H9 (cell line): ENCODE measurements around the gene MNAT1. TPM values are rescaled to one million over a fixed set of nuclear protein-coding genes. Genes with fewer than 3 reads are reported as not detected.

ENCODE experiments used
- DNase-seq: peaks from one replicate; pipeline ENCODE4 v3.0.0-alpha.2; 2017
- H2AFZ ChIP-seq: one replicate; pipeline ENCODE4 v1.6.1; 2013; ENCODE audit warnings: mild to moderate bottlenecking, low read length, control low read depth, moderate library complexity
- H2AK5ac ChIP-seq: 2 replicates; pipeline ENCODE4 v1.6.1; 2013; ENCODE audit warnings: low read length, control low read depth, mixed read lengths; ENCODE audit not compliant: insufficient read length
- H2BK120ac ChIP-seq: one replicate; pipeline ENCODE4 v1.6.1; 2013; ENCODE audit warnings: low read depth, mild to moderate bottlenecking, low read length, control low read depth, inconsistent platforms; ENCODE audit not compliant: poor library complexity, severe bottlenecking
- H2BK12ac ChIP-seq: 2 replicates; pipeline ENCODE4 v1.6.1; 2013; ENCODE audit warnings: low read length, control low read depth, mixed read lengths, low read depth; ENCODE audit not compliant: insufficient read length
- H2BK15ac ChIP-seq: 2 replicates; pipeline ENCODE4 v1.6.1; 2013; ENCODE audit warnings: low read depth, low read length, control low read depth
- H2BK20ac ChIP-seq: one replicate; pipeline ENCODE4 v1.6.1; 2013; ENCODE audit warnings: low read depth, mild to moderate bottlenecking, low read length, control low read depth, inconsistent platforms; ENCODE audit not compliant: poor library complexity, severe bottlenecking
- H2BK5ac ChIP-seq: 2 replicates; pipeline ENCODE4 v1.6.1; 2013; ENCODE audit warnings: low read length, control low read depth, mixed read lengths; ENCODE audit not compliant: insufficient read length
- H3K14ac ChIP-seq: 2 replicates; pipeline ENCODE4 v1.6.1; 2013; ENCODE audit warnings: low read length, control low read depth; ENCODE audit not compliant: insufficient read depth
- H3K18ac ChIP-seq: 2 replicates; pipeline ENCODE4 v1.6.1; 2013; ENCODE audit warnings: low read depth, mild to moderate bottlenecking, mixed read lengths, low read length, control low read depth; ENCODE audit not compliant: insufficient read length
- H3K23ac ChIP-seq: 2 replicates; pipeline ENCODE4 v1.6.1; 2013; ENCODE audit warnings: low read length, control low read depth, mixed read lengths, low read depth; ENCODE audit not compliant: insufficient read length
- H3K23me2 ChIP-seq: 2 replicates; pipeline ENCODE4 v1.6.1; 2013; ENCODE audit warnings: low read depth, mild to moderate bottlenecking, mixed read lengths, low read length, control low read depth; ENCODE audit not compliant: insufficient read length, poor library complexity, severe bottlenecking
- H3K27ac ChIP-seq: 2 replicates; pipeline ENCODE4 v1.5.1; 2013; ENCODE audit warnings: low read length, control low read depth, mixed read lengths, low read depth; ENCODE audit not compliant: insufficient read length
- H3K27me3 ChIP-seq: 2 replicates; pipeline ENCODE4 v1.6.1; 2013; ENCODE audit warnings: low read length, control low read depth, inconsistent platforms; ENCODE audit not compliant: insufficient read depth
- H3K4ac ChIP-seq: 2 replicates; pipeline ENCODE4 v1.6.1; 2013; ENCODE audit warnings: low read depth, mild to moderate bottlenecking, control low read depth, inconsistent platforms, low read length, moderate library complexity
- H3K4me1 ChIP-seq: 2 replicates; pipeline ENCODE4 v1.6.1; 2013; ENCODE audit warnings: low read length, control low read depth, inconsistent platforms; ENCODE audit not compliant: insufficient read depth
- H3K4me2 ChIP-seq: 2 replicates; pipeline ENCODE4 v1.6.1; 2013; ENCODE audit warnings: low read length, control low read depth, mixed read lengths; ENCODE audit not compliant: insufficient read length, insufficient read depth
- H3K56ac ChIP-seq: 2 replicates; pipeline ENCODE4 v1.6.1; 2013; ENCODE audit warnings: low read depth, mild to moderate bottlenecking, mixed read lengths, low read length, control low read depth; ENCODE audit not compliant: insufficient read length
- H3K79me1 ChIP-seq: 2 replicates; pipeline ENCODE4 v1.6.1; 2013; ENCODE audit warnings: low read depth, mild to moderate bottlenecking, moderate library complexity, low read length, control low read depth, inconsistent platforms; ENCODE audit not compliant: insufficient read depth, poor library complexity, severe bottlenecking
- H3K79me2 ChIP-seq: 2 replicates; pipeline ENCODE4 v1.6.1; 2013; ENCODE audit warnings: low read length, control low read depth, inconsistent platforms; ENCODE audit not compliant: insufficient read depth
- H3K9ac ChIP-seq: 2 replicates; pipeline ENCODE4 v1.6.1; 2013; ENCODE audit warnings: low read length, control low read depth, mixed read lengths; ENCODE audit not compliant: insufficient read length; ENCODE audit errors: extremely low read depth
- H3K9me3 ChIP-seq: one replicate; pipeline ENCODE4 v1.6.1; 2013; ENCODE audit warnings: low read depth, low read length, inconsistent platforms; ENCODE audit not compliant: control insufficient read depth
- H3T11ph ChIP-seq: one replicate; pipeline ENCODE4 v1.6.1; 2013; ENCODE audit warnings: mild to moderate bottlenecking, low read length, control low read depth, inconsistent platforms
- H4K20me1 ChIP-seq: one replicate; pipeline ENCODE4 v1.6.1; 2013; ENCODE audit not compliant: control insufficient read depth, insufficient read length, insufficient read depth
- H4K5ac ChIP-seq: 2 replicates; pipeline ENCODE4 v1.6.1; 2013; ENCODE audit warnings: low read depth, mild to moderate bottlenecking, mixed read lengths, low read length, control low read depth; ENCODE audit not compliant: insufficient read length
- H4K8ac ChIP-seq: replicated peaks from 2 replicates; pipeline ENCODE4 v1.6.1; 2013; ENCODE audit warnings: low read length, control low read depth, mixed read lengths, low read depth; ENCODE audit not compliant: insufficient read length
- H4K91ac ChIP-seq: 2 replicates; pipeline ENCODE4 v1.6.1; 2013; ENCODE audit warnings: low read depth, mild to moderate bottlenecking, moderate library complexity, mixed read lengths, low read length, control low read depth; ENCODE audit not compliant: insufficient read length
- H3K27ac Mint-ChIP-seq, 3 experiments: 2 replicates in 2 of 3; 3 replicates in 1 of 3; pipeline ENCODE4 v1.8.0; 2020 to 2021; ENCODE audit warnings: mixed read lengths in 3 of 3, mild to moderate bottlenecking in 1 of 3, moderate library complexity in 1 of 3
- H3K27me3 Mint-ChIP-seq: 2 replicates; pipeline ENCODE4 v1.8.0; 2021; ENCODE audit warnings: low read depth, mild to moderate bottlenecking, moderate library complexity, mixed read lengths
- H3K36me3 Mint-ChIP-seq, 3 experiments: 2 replicates in 2 of 3; 3 replicates in 1 of 3; pipeline ENCODE4 v1.8.0; 2020 to 2021; ENCODE audit warnings: low read depth in 3 of 3, mixed read lengths in 3 of 3; ENCODE audit not compliant: insufficient read depth in 1 of 3
- H3K4me1 Mint-ChIP-seq, 2 experiments: 2 replicates each; pipeline ENCODE4 v1.8.0; 2020; ENCODE audit warnings: mixed read lengths in 2 of 2
- H3K4me3 Mint-ChIP-seq, 2 experiments: 2 replicates in 1 of 2; 3 replicates in 1 of 2; pipeline ENCODE4 v1.8.0; 2020 to 2021; ENCODE audit warnings: mild to moderate bottlenecking in 2 of 2, mixed read lengths in 2 of 2, moderate library complexity in 1 of 2
- H3K9me3 Mint-ChIP-seq, 2 experiments: 2 replicates in 1 of 2; 3 replicates in 1 of 2; pipeline ENCODE4 v1.8.0; 2020; ENCODE audit warnings: mild to moderate bottlenecking in 2 of 2, mixed read lengths in 2 of 2, moderate library complexity in 1 of 2
- CTCF ChIP-seq: fragments of 200-600 bp; sonication (generic); conservative IDR thresholded peaks from 3 replicates; pipeline ENCODE4 v1.8.0; 2021; ENCODE audit warnings: antibody characterized with exemption, mild to moderate bottlenecking
- WGBS: extraction: QIAGEN DNeasy Blood & Tissue Kit; methylation state at CpG from one replicate; pipeline ENCODE4 v1.1.7; 2013; ENCODE audit warnings: missing lambda C conversion rate, low lambda C conversion rate, mixed read lengths; ENCODE audit not compliant: insufficient read length; ENCODE audit errors: extremely low coverage; 5-methylcytosine and 5-hydroxymethylcytosine counted together
- total RNA-seq: library from RNA; stranded (reverse); gene quantifications from 2 replicates; pipeline ENCODE4 v1.2.1, GENCODE V29; 2021

The MNAT1 gene
- total RNA-seq, 1 experiment from 2014 or later: 43.1 TPM

- H3K9ac ChIP-seq: no peak overlapping the region
- no peaks in the 10 kb centered on the region for H3K23me2 ChIP-seq
- no peak overlapping the region for H2BK15ac ChIP-seq
- Mint-ChIP-seq H3K36me3 (no peaks in the 10 kb centered on the region), H3K4me3 (no peak overlapping the region), H3K27ac (peak overlapping the region in 1 of 3 experiments; percentile 22; a peak in 1 of 7 replicates), H3K4me1 (peaks cover 0 to 2% of the 10 kb centered on the region in 2 experiments; a peak in 1 of 4 replicates), H3K9me3 (no peaks in the 10 kb centered on the region), H3K27me3 (no peaks in the 10 kb centered on the region)
- no peak overlapping the region for H3K4me2 ChIP-seq
- H2AK5ac ChIP-seq: no peak overlapping the region
- H3K27me3 ChIP-seq: no peaks in the 10 kb centered on the region
- no peak overlapping the region for H2BK20ac ChIP-seq
- no peak overlapping the region for H3K18ac ChIP-seq
- no peak for TF ChIP-seq CTCF
- no peak overlapping the region for H3K23ac ChIP-seq
- H3K9me3 ChIP-seq: no peaks in the 10 kb centered on the region
- WGBS: no CpG with 5 or more reads among the region's 2 CpGs
- no peak overlapping the region for H3K4ac ChIP-seq
- H3K79me1 ChIP-seq: no peaks in the 10 kb centered on the region
- no peak overlapping the region for H4K91ac ChIP-seq
- H3K79me2 ChIP-seq: peaks cover 4% of the 10 kb centered on the region; the same call in 1 of the 2 replicates
- H3T11ph ChIP-seq: no peak overlapping the region
- no peak overlapping the region for H2BK120ac ChIP-seq
- H3K4me1 ChIP-seq: peaks cover 4% of the 10 kb centered on the region; the same call in 1 of the 2 replicates
- H2BK12ac ChIP-seq: no peak overlapping the region
- H4K5ac ChIP-seq: no peak overlapping the region
- no peak for DNase-seq
- no peak overlapping the region for H3K27ac ChIP-seq
- H4K20me1 ChIP-seq: no peaks in the 10 kb centered on the region
- no peak overlapping the region for H2BK5ac ChIP-seq
- no peak overlapping the region for H4K8ac ChIP-seq
- H2AFZ ChIP-seq: no peak overlapping the region
- no peak overlapping the region for H3K56ac ChIP-seq
- H3K14ac ChIP-seq: no peak overlapping the region
Measured at GRCh38 chr14:60771117-60771516, 36.6 kb downstream of the MNAT1 start.
